ENCODE data around the gene SMG6.

SMG6 gene

GRCh38 chr17:2056206-2057174 is 247.1 kb downstream of the SMG6 start:
- DNase-seq: peak; percentile 51

- DNase-seq: no peak
Measured at GRCh38 chr17:2055292-2056205, 248.0 kb downstream of the SMG6 start.

- DNase-seq: peak; percentile 66
Measured at GRCh38 chr17:2054512-2055291, 248.9 kb downstream of the SMG6 start, which contains the start of gene HIC1. Gene HIC1 (plus strand): TSS chr17:2055103. CDS start chr17:2056691, 1,588 bp downstream.

- DNase-seq: no peak
Measured at GRCh38 chr17:2054262-2054511, 249.4 kb downstream of the SMG6 start.

GRCh38 chr17:2053380-2054261 is 250.0 kb downstream of the SMG6 start:
- DNase-seq: peak; percentile 79

- no peak for DNase-seq
Measured at GRCh38 chr17:2051933-2052559, 251.5 kb downstream of the SMG6 start.

- no peak for DNase-seq
Measured at GRCh38 chr17:2051061-2051932, 252.3 kb downstream of the SMG6 start.

- DNase-seq: peak; percentile 66
Measured at GRCh38 chr17:2050300-2051060, 253.1 kb downstream of the SMG6 start.

GRCh38 chr17:2049333-2050299 is 254.0 kb downstream of the SMG6 start:
- DNase-seq: peak; percentile 93

GRCh38 chr17:2048805-2049204 is 254.8 kb downstream of the SMG6 start:
- DNase-seq: no peak

- no peak for DNase-seq
Measured at GRCh38 chr17:2047590-2047989, 256.0 kb downstream of the SMG6 start.

- DNase-seq: no peak
Measured at GRCh38 chr17:2044263-2044894, 259.2 kb downstream of the SMG6 start.

GRCh38 chr17:2043785-2044184 is 259.8 kb downstream of the SMG6 start:
- DNase-seq: no peak

- no peak for DNase-seq
Measured at GRCh38 chr17:2042933-2043332, 260.7 kb downstream of the SMG6 start.

- no peak for DNase-seq
Measured at GRCh38 chr17:2042390-2042847, 261.2 kb downstream of the SMG6 start.

- DNase-seq: peak; percentile 96
Measured at GRCh38 chr17:2041561-2042389, 261.8 kb downstream of the SMG6 start, which contains the start of gene OVCA2. Gene OVCA2 (plus strand): TSS chr17:2042022. CDS start chr17:2042048, 26 bp downstream.
